ENCODE measurements around the gene PPP4R4.

Gene PPP4R4

GRCh38 chr14:94284221-94284620 lies 110.1 kb downstream of the PPP4R4 start:
- POLR2A ChIA-PET, result no interaction called here
- Histone ChIP-seq H3K27me3 (replicated peaks in 2 of 5; ENCODE audit: control insufficient read depth in 4 of 5, insufficient read depth in 5 of 5, low read length in 4 of 5) (peaks cover 0 to 3% (median 0%) of the 10 kb centered on the region in 5 experiments), H3K9me3 (ENCODE audit: control extremely low read depth in 1 of 5, control insufficient read depth in 4 of 5, insufficient read depth in 2 of 5, low read depth in 1 of 5, low read length in 4 of 5) (no peaks in the 10 kb centered on the region), H3K36me3 (ENCODE audit: control insufficient read depth in 4 of 4, insufficient read depth in 4 of 4, low read length in 3 of 4) (no peaks in the 10 kb centered on the region), H3K27ac (ENCODE audit: insufficient read depth in 1 of 2, low read depth in 1 of 2, low read length in 2 of 2, poor library complexity in 1 of 2, severe bottlenecking in 2 of 2) (no peak overlapping the region), H3K4me3 (ENCODE audit: control insufficient read depth in 1 of 7, extremely low read depth in 1 of 7, insufficient read depth in 4 of 7, low read depth in 2 of 7, low read length in 6 of 7) (no peak overlapping the region), H3K4me1 (ENCODE audit: control extremely low read depth in 1 of 4, control insufficient read depth in 4 of 4, insufficient read depth in 4 of 4, low read length in 3 of 4) (peaks cover 0 to 2% (median 0%) of the 10 kb centered on the region in 4 experiments)
- WGBS (ENCODE audit: insufficient coverage), result no CpG with 5 or more reads among the region's 2 CpGs
- DNase-seq, result no peak
- CTCF ChIA-PET, result no interaction called here

- no peak for DNase-seq
- ChIA-PET CTCF (interaction anchor here (0.6 kb wide), 1 partner anchor 200 kb away, joined by 3 read pairs; no protein-coding TSS in a partner anchor), POLR2A (no interaction called here)
- H3K27ac ChIP-seq (ENCODE audit: insufficient read depth in 1 of 2, low read depth in 1 of 2, low read length in 2 of 2, poor library complexity in 1 of 2, severe bottlenecking in 2 of 2), result no peak overlapping the region
- no peaks in the 10 kb centered on the region for H3K9me3 ChIP-seq (ENCODE audit: control extremely low read depth in 1 of 5, control insufficient read depth in 4 of 5, insufficient read depth in 2 of 5, low read depth in 1 of 5, low read length in 4 of 5)
- H3K27me3 ChIP-seq (replicated peaks in 2 of 5; ENCODE audit: control insufficient read depth in 4 of 5, insufficient read depth in 5 of 5, low read length in 4 of 5), result peaks cover 0 to 5% (median 0%) of the 10 kb centered on the region in 5 experiments
- H3K36me3 ChIP-seq (ENCODE audit: control insufficient read depth in 4 of 4, insufficient read depth in 4 of 4, low read length in 3 of 4), result no peaks in the 10 kb centered on the region
- peaks cover 0 to 2% (median 0%) of the 10 kb centered on the region in 4 experiments for H3K4me1 ChIP-seq (ENCODE audit: control extremely low read depth in 1 of 4, control insufficient read depth in 4 of 4, insufficient read depth in 4 of 4, low read length in 3 of 4)
- no peak overlapping the region for H3K4me3 ChIP-seq (ENCODE audit: control insufficient read depth in 1 of 7, extremely low read depth in 1 of 7, insufficient read depth in 4 of 7, low read depth in 2 of 7, low read length in 6 of 7)
These were observed 111.0 kb downstream of the PPP4R4 start for GRCh38 chr14:94285158-94285557.

- ChIA-PET CTCF (no interaction called here), POLR2A (no interaction called here)
- H3K4me3 ChIP-seq (ENCODE audit: control insufficient read depth in 1 of 7, extremely low read depth in 1 of 7, insufficient read depth in 4 of 7, low read depth in 2 of 7, low read length in 6 of 7), result no peak overlapping the region
- no peaks in the 10 kb centered on the region for H3K36me3 ChIP-seq (ENCODE audit: control insufficient read depth in 4 of 4, insufficient read depth in 4 of 4, low read length in 3 of 4)
- H3K27ac ChIP-seq (ENCODE audit: insufficient read depth in 1 of 2, low read depth in 1 of 2, low read length in 2 of 2, poor library complexity in 1 of 2, severe bottlenecking in 2 of 2), result no peak overlapping the region
- peaks cover 0 to 2% (median 0%) of the 10 kb centered on the region in 4 experiments for H3K4me1 ChIP-seq (ENCODE audit: control extremely low read depth in 1 of 4, control insufficient read depth in 4 of 4, insufficient read depth in 4 of 4, low read length in 3 of 4)
- DNase-seq, result no peak
- peaks cover 0 to 6% (median 0%) of the 10 kb centered on the region in 5 experiments for H3K27me3 ChIP-seq (replicated peaks in 2 of 5; ENCODE audit: control insufficient read depth in 4 of 5, insufficient read depth in 5 of 5, low read length in 4 of 5)
- H3K9me3 ChIP-seq (ENCODE audit: control extremely low read depth in 1 of 5, control insufficient read depth in 4 of 5, insufficient read depth in 2 of 5, low read depth in 1 of 5, low read length in 4 of 5), result no peaks in the 10 kb centered on the region
- WGBS (ENCODE audit: insufficient coverage), result 73% methylated on average over 14 of the region's 14 CpGs
These were observed 114.7 kb downstream of the PPP4R4 start for GRCh38 chr14:94288610-94289465.

- CTCF ChIA-PET, result no interaction called here
- Histone ChIP-seq H3K4me3 (ENCODE audit: control insufficient read depth in 1 of 7, extremely low read depth in 1 of 7, insufficient read depth in 4 of 7, low read depth in 2 of 7, low read length in 6 of 7) (no peak overlapping the region), H3K36me3 (ENCODE audit: control insufficient read depth in 4 of 4, insufficient read depth in 4 of 4, low read length in 3 of 4) (no peaks in the 10 kb centered on the region), H3K27ac (ENCODE audit: insufficient read depth in 1 of 2, low read depth in 1 of 2, low read length in 2 of 2, poor library complexity in 1 of 2, severe bottlenecking in 2 of 2) (no peak overlapping the region), H3K9me3 (ENCODE audit: control extremely low read depth in 1 of 5, control insufficient read depth in 4 of 5, insufficient read depth in 2 of 5, low read depth in 1 of 5, low read length in 4 of 5) (no peaks in the 10 kb centered on the region), H3K27me3 (replicated peaks in 2 of 5; ENCODE audit: control insufficient read depth in 4 of 5, insufficient read depth in 5 of 5, low read length in 4 of 5) (peaks cover 0 to 7% (median 0%) of the 10 kb centered on the region in 5 experiments), H3K4me1 (ENCODE audit: control extremely low read depth in 1 of 4, control insufficient read depth in 4 of 4, insufficient read depth in 4 of 4, low read length in 3 of 4) (peaks cover 0 to 2% (median 0%) of the 10 kb centered on the region in 4 experiments)
- no peak for DNase-seq
- POLR2A ChIA-PET, result no interaction called here
- WGBS (ENCODE audit: insufficient coverage), result 82% methylated on average over 7 of the region's 8 CpGs
These were observed 116.1 kb downstream of the PPP4R4 start for GRCh38 chr14:94290197-94290596.

GRCh38 chr14:94291159-94291905 lies 117.2 kb downstream of the PPP4R4 start:
- no peaks in the 10 kb centered on the region for H3K9me3 ChIP-seq (ENCODE audit: control extremely low read depth in 1 of 5, control insufficient read depth in 4 of 5, insufficient read depth in 2 of 5, low read depth in 1 of 5, low read length in 4 of 5)
- no peak overlapping the region for H3K27ac ChIP-seq (ENCODE audit: insufficient read depth in 1 of 2, low read depth in 1 of 2, low read length in 2 of 2, poor library complexity in 1 of 2, severe bottlenecking in 2 of 2)
- no peak overlapping the region for H3K4me3 ChIP-seq (ENCODE audit: control insufficient read depth in 1 of 7, extremely low read depth in 1 of 7, insufficient read depth in 4 of 7, low read depth in 2 of 7, low read length in 6 of 7)
- peaks cover 0 to 7% (median 0%) of the 10 kb centered on the region in 5 experiments for H3K27me3 ChIP-seq (replicated peaks in 2 of 5; ENCODE audit: control insufficient read depth in 4 of 5, insufficient read depth in 5 of 5, low read length in 4 of 5)
- ChIA-PET CTCF (no interaction called here), POLR2A (no interaction called here)
- WGBS (ENCODE audit: insufficient coverage), result 89% methylated on average over 13 of the region's 13 CpGs
- H3K36me3 ChIP-seq (ENCODE audit: control insufficient read depth in 4 of 4, insufficient read depth in 4 of 4, low read length in 3 of 4), result no peaks in the 10 kb centered on the region
- peaks cover 0 to 2% (median 0%) of the 10 kb centered on the region in 4 experiments for H3K4me1 ChIP-seq (ENCODE audit: control extremely low read depth in 1 of 4, control insufficient read depth in 4 of 4, insufficient read depth in 4 of 4, low read length in 3 of 4)
- DNase-seq, result no peak

GRCh38 chr14:94291906-94292525 lies 117.9 kb downstream of the PPP4R4 start:
- Histone ChIP-seq H3K27me3 (replicated peaks in 2 of 5; ENCODE audit: control insufficient read depth in 4 of 5, insufficient read depth in 5 of 5, low read length in 4 of 5) (peaks cover 0 to 7% (median 0%) of the 10 kb centered on the region in 5 experiments), H3K9me3 (ENCODE audit: control extremely low read depth in 1 of 5, control insufficient read depth in 4 of 5, insufficient read depth in 2 of 5, low read depth in 1 of 5, low read length in 4 of 5) (no peaks in the 10 kb centered on the region), H3K4me3 (ENCODE audit: control insufficient read depth in 1 of 7, extremely low read depth in 1 of 7, insufficient read depth in 4 of 7, low read depth in 2 of 7, low read length in 6 of 7) (no peak overlapping the region), H3K27ac (ENCODE audit: insufficient read depth in 1 of 2, low read depth in 1 of 2, low read length in 2 of 2, poor library complexity in 1 of 2, severe bottlenecking in 2 of 2) (no peak overlapping the region), H3K36me3 (ENCODE audit: control insufficient read depth in 4 of 4, insufficient read depth in 4 of 4, low read length in 3 of 4) (no peaks in the 10 kb centered on the region), H3K4me1 (ENCODE audit: control extremely low read depth in 1 of 4, control insufficient read depth in 4 of 4, insufficient read depth in 4 of 4, low read length in 3 of 4) (peaks cover 0 to 2% (median 0%) of the 10 kb centered on the region in 4 experiments)
- WGBS (ENCODE audit: insufficient coverage), result 90% methylated on average over 15 of the region's 15 CpGs
- CTCF ChIA-PET, result no interaction called here
- DNase-seq, result no peak
- POLR2A ChIA-PET, result no interaction called here

- Histone ChIP-seq H3K4me3 (ENCODE audit: control insufficient read depth in 1 of 7, extremely low read depth in 1 of 7, insufficient read depth in 4 of 7, low read depth in 2 of 7, low read length in 6 of 7) (no peak overlapping the region), H3K4me1 (ENCODE audit: control extremely low read depth in 1 of 4, control insufficient read depth in 4 of 4, insufficient read depth in 4 of 4, low read length in 3 of 4) (no peaks in the 10 kb centered on the region), H3K27ac (ENCODE audit: insufficient read depth in 1 of 2, low read depth in 1 of 2, low read length in 2 of 2, poor library complexity in 1 of 2, severe bottlenecking in 2 of 2) (no peak overlapping the region), H3K9me3 (ENCODE audit: control extremely low read depth in 1 of 5, control insufficient read depth in 4 of 5, insufficient read depth in 2 of 5, low read depth in 1 of 5, low read length in 4 of 5) (no peaks in the 10 kb centered on the region), H3K27me3 (replicated peaks in 2 of 5; ENCODE audit: control insufficient read depth in 4 of 5, insufficient read depth in 5 of 5, low read length in 4 of 5) (peaks cover 0 to 7% (median 0%) of the 10 kb centered on the region in 5 experiments), H3K36me3 (ENCODE audit: control insufficient read depth in 4 of 4, insufficient read depth in 4 of 4, low read length in 3 of 4) (no peaks in the 10 kb centered on the region)
- WGBS (ENCODE audit: insufficient coverage), result 100% methylated on average over 3 of the region's 3 CpGs
- DNase-seq, result no peak
- ChIA-PET POLR2A (no interaction called here), CTCF (no interaction called here)
These were observed 118.4 kb downstream of the PPP4R4 start for GRCh38 chr14:94292526-94292871.

All from common myeloid progenitor, CD34-positive (primary cell).